Transverse colon (tissue), 4 donors: ENCODE results near the gene DMD.
"Not testable (repeated sequence)": the region's sequence is repeated elsewhere in the genome, so short reads cannot be mapped to it uniquely, and the experiment has no call there.

Experiments used
- CTCF ChIP-seq, 5 experiments: fragments of 200-600 bp in 3 of 5; fragments of 450-650 bp in 2 of 5; sonication (generic) in 3 of 5; IDR thresholded peaks; 1 replicate in 2 of 5; 2 replicates in 3 of 5; pipeline ENCODE4 v1.5.1; 2016 to 2017; ENCODE audit warnings: antibody characterized with exemption in 5 of 5, inconsistent platforms in 3 of 5, mild to moderate bottlenecking in 2 of 5, moderate library complexity in 1 of 5
- EP300 ChIP-seq: sonication (generic); formaldehyde crosslinking; IDR thresholded peaks from one replicate; pipeline ENCODE4 v1.6.1; 2017; ENCODE audit warnings: antibody characterized with exemption, low read depth
- POLR2A ChIP-seq: fragments of 450-650 bp; IDR thresholded peaks from one replicate; pipeline ENCODE4 v1.6.1; 2016; ENCODE audit warnings: antibody characterized with exemption, mild to moderate bottlenecking, moderate library complexity
- POLR2AphosphoS5 ChIP-seq, 3 donors: sonication (generic); formaldehyde crosslinking; IDR thresholded peaks; one replicate each; pipeline ENCODE4 v1.6.1; 2016; ENCODE audit warnings: antibody characterized with exemption in 3 of 3

- TF ChIP-seq POLR2A; POLR2AphosphoS5 (IDR thresholded peaks at IDR 0.05); CTCF (IDR thresholded peaks at IDR 0.05); EP300: not testable (repeated sequence)
Measured at GRCh38 chrX:32705385-32705784, 506.0 kb downstream of the DMD start.
